Measurements from ENCODE around the gene SENP1.
A peak's percentile ranks its signal among the peaks of the same experiment; 100 is the strongest.

Gene SENP1

DNA sequence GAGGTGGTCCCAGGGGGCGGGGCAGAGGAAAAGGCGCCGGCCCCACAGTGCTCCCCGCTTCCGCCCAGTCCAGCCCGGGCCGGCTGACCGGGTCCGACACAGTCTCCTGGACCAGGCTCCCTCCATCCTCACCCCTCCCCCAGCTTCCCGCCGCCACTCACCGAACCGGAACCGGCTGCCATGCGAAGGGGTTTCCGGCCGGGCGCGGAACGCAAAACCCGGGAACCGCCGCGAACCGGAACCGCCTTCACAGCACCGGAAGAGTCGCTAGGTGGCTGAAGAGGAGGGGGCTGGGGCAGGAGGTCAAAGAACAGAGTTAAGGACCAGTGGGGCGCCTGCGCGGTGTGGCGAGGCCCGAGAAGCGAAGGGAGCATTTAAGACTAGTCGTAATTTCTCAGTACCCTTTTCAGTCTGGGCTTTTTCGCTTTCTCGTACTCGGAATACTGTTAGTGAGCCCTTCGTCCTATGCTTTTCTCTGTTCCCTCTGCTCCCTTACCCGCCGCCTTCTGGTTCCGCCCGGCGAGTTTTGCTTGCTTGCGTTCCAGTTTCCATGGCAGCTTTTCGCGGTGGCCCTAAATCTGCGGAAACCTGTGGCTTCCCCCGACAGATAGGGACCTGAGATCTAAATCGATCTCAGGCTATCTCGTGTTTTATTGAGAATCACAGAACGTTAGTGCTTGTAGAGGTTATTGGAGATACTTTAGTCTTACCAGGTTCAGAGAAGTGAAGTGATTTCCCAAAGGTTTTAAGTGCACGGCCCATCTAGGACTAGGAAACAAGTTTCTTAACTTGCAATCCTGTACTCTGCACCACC is at the start of gene SENP1:
Gene SENP1 (minus strand): TSS at position 213 of the 814 bp plus-strand sequence. CDS start 4,607 bp downstream, outside the sequence.
- no peaks in the 10 kb centered on the region for H3K27me3 ChIP-seq (ENCODE audit: control insufficient read depth in 1 of 2, insufficient read depth in 2 of 2, low read length in 2 of 2)
- H3K9me3 ChIP-seq (ENCODE audit: low read length), result no peaks in the 10 kb centered on the region
- H3K4me1 ChIP-seq (ENCODE audit: insufficient read depth, low read length), result peaks cover 18% of the 10 kb centered on the region
- peak within 1 kb of the TSS; percentile 94 for H3K9ac ChIP-seq (ENCODE audit: low read length)
- H3K36me3 ChIP-seq (ENCODE audit: insufficient read depth, low read length), result no peaks in the 10 kb centered on the region
- H3K4me3 ChIP-seq (ENCODE audit: low read depth in 1 of 2, low read length in 2 of 2), result peak within 1 kb of the TSS; percentile 91 to 98
- H3K27ac ChIP-seq (ENCODE audit: low read depth, low read length), result peak within 1 kb of the TSS; percentile 90

- H3K4me1 ChIP-seq (ENCODE audit: insufficient read depth, low read length), result no peaks in the 10 kb centered on the region
These were observed 45.4 kb upstream of the SENP1 start for GRCh38 chr12:48151103-48151771.

DNA sequence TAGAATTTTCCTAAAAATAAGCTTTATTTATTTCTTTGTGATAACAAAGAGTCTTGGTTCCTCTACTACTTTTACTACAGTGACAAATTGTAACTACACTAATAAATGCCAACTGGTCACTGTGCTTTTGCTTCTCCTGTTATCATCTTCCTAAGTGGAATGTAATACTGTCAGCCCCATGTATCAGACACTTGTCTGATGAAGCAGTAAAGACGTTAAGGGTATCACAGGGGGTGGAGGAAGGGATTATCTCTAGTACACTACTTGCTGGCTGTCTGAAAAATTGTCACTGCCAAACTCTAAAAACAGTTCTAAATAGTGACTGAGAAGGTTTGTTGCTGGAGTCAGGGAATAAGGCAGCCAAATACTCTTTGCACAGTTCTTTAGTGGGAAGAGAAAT is 40.1 kb upstream of the SENP1 start:
- Histone ChIP-seq H3K27ac (ENCODE audit: low read depth, low read length) (no peak overlapping the region), H3K9ac (ENCODE audit: low read length) (no peak overlapping the region), H3K27me3 (ENCODE audit: control insufficient read depth in 1 of 2, insufficient read depth in 2 of 2, low read length in 2 of 2) (no peaks in the 10 kb centered on the region), H3K4me1 (ENCODE audit: insufficient read depth, low read length) (no peaks in the 10 kb centered on the region), H3K9me3 (ENCODE audit: low read length) (no peaks in the 10 kb centered on the region), H3K4me3 (ENCODE audit: low read depth in 1 of 2, low read length in 2 of 2) (no peak overlapping the region), H3K36me3 (ENCODE audit: insufficient read depth, low read length) (peaks cover 88% of the 10 kb centered on the region)

More at GRCh38 chr12:48151103-48151771, 45.4 kb upstream of the SENP1 start:
- Histone ChIP-seq H3K4me3 (ENCODE audit: low read depth in 1 of 2, low read length in 2 of 2) (no peak overlapping the region), H3K9me3 (ENCODE audit: low read length) (no peaks in the 10 kb centered on the region), H3K27me3 (ENCODE audit: control insufficient read depth in 1 of 2, insufficient read depth in 2 of 2, low read length in 2 of 2) (no peaks in the 10 kb centered on the region), H3K27ac (ENCODE audit: low read depth, low read length) (no peak overlapping the region), H3K9ac (ENCODE audit: low read length) (no peak overlapping the region), H3K36me3 (ENCODE audit: insufficient read depth, low read length) (peaks cover 61% of the 10 kb centered on the region)

GRCh38 chr12:48143898-48144297 is 38.0 kb upstream of the SENP1 start:
- no peak overlapping the region for H3K27ac ChIP-seq (ENCODE audit: low read depth, low read length)
- H3K4me1 ChIP-seq (ENCODE audit: insufficient read depth, low read length), result no peaks in the 10 kb centered on the region
- no peaks in the 10 kb centered on the region for H3K9me3 ChIP-seq (ENCODE audit: low read length)
- no peaks in the 10 kb centered on the region for H3K27me3 ChIP-seq (ENCODE audit: control insufficient read depth in 1 of 2, insufficient read depth in 2 of 2, low read length in 2 of 2)
- peaks cover 86% of the 10 kb centered on the region for H3K36me3 ChIP-seq (ENCODE audit: insufficient read depth, low read length)
- H3K9ac ChIP-seq (ENCODE audit: low read length), result no peak overlapping the region
- H3K4me3 ChIP-seq (ENCODE audit: low read depth in 1 of 2, low read length in 2 of 2), result no peak overlapping the region

DNA sequence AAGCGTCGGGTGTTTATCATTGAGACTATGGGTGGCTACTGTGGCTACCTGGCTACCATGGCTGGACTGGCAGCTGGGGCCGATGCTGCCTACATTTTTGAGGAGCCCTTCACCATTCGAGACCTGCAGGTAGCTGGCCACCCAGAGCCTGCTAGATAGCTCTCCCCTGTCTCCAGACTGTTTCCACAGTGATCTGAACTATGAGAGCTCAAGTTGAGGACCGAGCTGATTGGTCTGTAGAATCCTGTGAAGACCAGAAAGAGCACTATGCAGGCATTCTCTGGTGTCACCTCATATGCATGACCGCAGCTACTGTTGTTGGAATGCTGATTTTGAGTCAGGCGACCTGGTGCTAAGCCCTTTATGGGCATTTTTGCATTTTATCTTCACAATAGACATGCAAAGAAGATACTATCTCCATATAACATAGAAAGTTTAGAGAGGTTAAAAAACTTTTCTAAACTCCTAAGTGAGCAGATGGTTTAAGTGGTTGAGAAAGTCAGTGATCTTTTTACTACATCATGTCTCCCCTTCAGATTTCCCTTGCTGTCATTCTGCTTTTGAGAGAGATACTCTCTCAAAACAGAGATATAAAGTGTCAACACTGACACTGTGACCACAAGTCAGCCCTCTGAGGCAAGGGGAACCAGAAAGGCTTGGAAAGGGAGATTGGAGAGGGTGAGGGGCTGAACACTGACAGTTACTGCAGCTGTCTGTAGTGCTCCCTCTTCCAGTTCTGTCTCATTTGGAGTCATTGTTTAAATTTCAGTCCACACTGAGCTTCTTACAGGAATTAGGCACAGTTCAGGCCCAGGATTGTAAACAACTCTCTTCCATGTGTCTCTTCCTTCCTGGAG is 37.2 kb upstream of the SENP1 start:
- H3K4me1 ChIP-seq (ENCODE audit: insufficient read depth, low read length), result no peaks in the 10 kb centered on the region
- H3K27me3 ChIP-seq (ENCODE audit: control insufficient read depth in 1 of 2, insufficient read depth in 2 of 2, low read length in 2 of 2), result no peaks in the 10 kb centered on the region
- no peak overlapping the region for H3K9ac ChIP-seq (ENCODE audit: low read length)
- no peaks in the 10 kb centered on the region for H3K9me3 ChIP-seq (ENCODE audit: low read length)
- peaks cover 89% of the 10 kb centered on the region for H3K36me3 ChIP-seq (ENCODE audit: insufficient read depth, low read length)
- no peak overlapping the region for H3K27ac ChIP-seq (ENCODE audit: low read depth, low read length)
- H3K4me3 ChIP-seq (ENCODE audit: low read depth in 1 of 2, low read length in 2 of 2), result no peak overlapping the region

GRCh38 chr12:48135027-48135426 is 29.1 kb upstream of the SENP1 start:
- H3K9me3 ChIP-seq (ENCODE audit: low read length), result no peaks in the 10 kb centered on the region
- no peak overlapping the region for H3K4me3 ChIP-seq (ENCODE audit: low read depth in 1 of 2, low read length in 2 of 2)
- peaks cover 78% of the 10 kb centered on the region for H3K36me3 ChIP-seq (ENCODE audit: insufficient read depth, low read length)
- H3K9ac ChIP-seq (ENCODE audit: low read length), result no peak overlapping the region
- H3K27me3 ChIP-seq (ENCODE audit: control insufficient read depth in 1 of 2, insufficient read depth in 2 of 2, low read length in 2 of 2), result no peaks in the 10 kb centered on the region
- no peak overlapping the region for H3K27ac ChIP-seq (ENCODE audit: low read depth, low read length)
- H3K4me1 ChIP-seq (ENCODE audit: insufficient read depth, low read length), result no peaks in the 10 kb centered on the region

DNA sequence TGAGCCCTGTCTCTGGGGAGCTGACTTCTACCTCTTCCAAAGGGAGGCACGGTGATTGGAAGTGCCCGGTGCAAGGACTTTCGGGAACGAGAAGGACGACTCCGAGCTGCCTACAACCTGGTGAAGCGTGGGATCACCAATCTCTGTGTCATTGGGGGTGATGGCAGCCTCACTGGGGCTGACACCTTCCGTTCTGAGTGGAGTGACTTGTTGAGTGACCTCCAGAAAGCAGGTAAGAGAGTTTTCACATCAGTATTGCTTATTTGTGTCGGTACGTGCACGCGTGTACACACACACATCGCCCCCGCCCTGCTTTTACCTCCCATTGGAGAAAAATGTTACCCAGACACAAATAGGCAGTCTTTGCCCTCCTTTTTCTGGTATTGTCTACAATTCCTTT is 26.9 kb upstream of the SENP1 start:
- no peaks in the 10 kb centered on the region for H3K4me1 ChIP-seq (ENCODE audit: insufficient read depth, low read length)
- H3K36me3 ChIP-seq (ENCODE audit: insufficient read depth, low read length), result peaks cover 61% of the 10 kb centered on the region
- H3K4me3 ChIP-seq (ENCODE audit: low read depth in 1 of 2, low read length in 2 of 2), result no peak overlapping the region
- no peak overlapping the region for H3K27ac ChIP-seq (ENCODE audit: low read depth, low read length)
- H3K9ac ChIP-seq (ENCODE audit: low read length), result no peak overlapping the region
- no peaks in the 10 kb centered on the region for H3K27me3 ChIP-seq (ENCODE audit: control insufficient read depth in 1 of 2, insufficient read depth in 2 of 2, low read length in 2 of 2)
- no peaks in the 10 kb centered on the region for H3K9me3 ChIP-seq (ENCODE audit: low read length)

- no peak overlapping the region for H3K4me3 ChIP-seq (ENCODE audit: low read depth in 1 of 2, low read length in 2 of 2)
- no peak overlapping the region for H3K27ac ChIP-seq (ENCODE audit: low read depth, low read length)
- H3K36me3 ChIP-seq (ENCODE audit: insufficient read depth, low read length), result peaks cover 69% of the 10 kb centered on the region
- no peaks in the 10 kb centered on the region for H3K9me3 ChIP-seq (ENCODE audit: low read length)
- no peaks in the 10 kb centered on the region for H3K4me1 ChIP-seq (ENCODE audit: insufficient read depth, low read length)
- H3K27me3 ChIP-seq (ENCODE audit: control insufficient read depth in 1 of 2, insufficient read depth in 2 of 2, low read length in 2 of 2), result no peaks in the 10 kb centered on the region
- H3K9ac ChIP-seq (ENCODE audit: low read length), result no peak overlapping the region
These were observed 25.6 kb upstream of the SENP1 start for GRCh38 chr12:48131517-48131916.

- Histone ChIP-seq H3K27me3 (ENCODE audit: control insufficient read depth in 1 of 2, insufficient read depth in 2 of 2, low read length in 2 of 2) (no peaks in the 10 kb centered on the region), H3K27ac (ENCODE audit: low read depth, low read length) (no peak overlapping the region)
These were observed 23.5 kb upstream of the SENP1 start for GRCh38 chr12:48129376-48129775.

DNA sequence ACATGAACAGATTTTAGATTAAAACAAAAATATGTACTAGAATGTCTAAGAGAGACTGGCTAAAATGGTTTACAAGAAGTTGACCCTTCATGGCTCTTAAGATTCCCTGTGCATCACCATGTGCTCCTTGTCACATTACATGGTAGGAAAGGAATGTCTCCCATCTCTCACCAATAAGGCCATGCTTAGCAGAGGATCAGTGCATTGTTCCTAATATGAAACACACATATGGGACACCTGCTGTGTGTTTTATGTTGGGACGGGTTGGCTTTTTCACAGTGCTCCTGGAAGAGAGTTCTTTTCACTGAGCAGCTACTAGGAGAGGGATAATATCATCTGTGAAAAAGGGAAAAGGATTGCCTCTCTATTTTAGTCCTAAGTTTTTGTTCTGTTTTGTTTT is 22.9 kb upstream of the SENP1 start:
- H3K9me3 ChIP-seq (ENCODE audit: low read length), result no peaks in the 10 kb centered on the region
- no peak overlapping the region for H3K9ac ChIP-seq (ENCODE audit: low read length)
- no peaks in the 10 kb centered on the region for H3K4me1 ChIP-seq (ENCODE audit: insufficient read depth, low read length)
- H3K27me3 ChIP-seq (ENCODE audit: control insufficient read depth in 1 of 2, insufficient read depth in 2 of 2, low read length in 2 of 2), result no peaks in the 10 kb centered on the region
- peaks cover 63% of the 10 kb centered on the region for H3K36me3 ChIP-seq (ENCODE audit: insufficient read depth, low read length)
- no peak overlapping the region for H3K4me3 ChIP-seq (ENCODE audit: low read depth in 1 of 2, low read length in 2 of 2)
- no peak overlapping the region for H3K27ac ChIP-seq (ENCODE audit: low read depth, low read length)

More at GRCh38 chr12:48129376-48129775, 23.5 kb upstream of the SENP1 start:
- H3K4me1 ChIP-seq (ENCODE audit: insufficient read depth, low read length), result no peaks in the 10 kb centered on the region
- no peak overlapping the region for H3K9ac ChIP-seq (ENCODE audit: low read length)
- H3K9me3 ChIP-seq (ENCODE audit: low read length), result no peaks in the 10 kb centered on the region
- H3K36me3 ChIP-seq (ENCODE audit: insufficient read depth, low read length), result peaks cover 65% of the 10 kb centered on the region
- no peak overlapping the region for H3K4me3 ChIP-seq (ENCODE audit: low read depth in 1 of 2, low read length in 2 of 2)

- no peaks in the 10 kb centered on the region for H3K27me3 ChIP-seq (ENCODE audit: control insufficient read depth in 1 of 2, insufficient read depth in 2 of 2, low read length in 2 of 2)
- H3K4me3 ChIP-seq (ENCODE audit: low read depth in 1 of 2, low read length in 2 of 2), result no peak overlapping the region
- peaks cover 59% of the 10 kb centered on the region for H3K36me3 ChIP-seq (ENCODE audit: insufficient read depth, low read length)
These were observed 21.2 kb upstream of the SENP1 start for GRCh38 chr12:48126953-48127630.

More at GRCh38 chr12:48126953-48127630, 21.2 kb upstream of the SENP1 start:
- Histone ChIP-seq H3K9ac (ENCODE audit: low read length) (no peak overlapping the region), H3K27ac (ENCODE audit: low read depth, low read length) (no peak overlapping the region), H3K4me1 (ENCODE audit: insufficient read depth, low read length) (no peaks in the 10 kb centered on the region), H3K9me3 (ENCODE audit: low read length) (no peaks in the 10 kb centered on the region)

Data from muscle layer of colon (tissue), 2 donors.